ENCODE results near the gene AKR1A1. TPM values are rescaled to one million over a fixed set of nuclear protein-coding genes. Genes with fewer than 3 reads are reported as not detected.

The AKR1A1 gene
- total RNA-seq, 1 experiment from 2014 or later, result 142 TPM

- intact Hi-C loops (cut with micrococcal nuclease; ENCODE audit: unreplicated experiment), result no loop called here
- POLR2A ChIA-PET, result no interaction called here
- CTCF ChIA-PET, result no interaction called here
These were observed 6.1 kb upstream of the AKR1A1 start for GRCh38 chr1:45544530-45544929.

DNA sequence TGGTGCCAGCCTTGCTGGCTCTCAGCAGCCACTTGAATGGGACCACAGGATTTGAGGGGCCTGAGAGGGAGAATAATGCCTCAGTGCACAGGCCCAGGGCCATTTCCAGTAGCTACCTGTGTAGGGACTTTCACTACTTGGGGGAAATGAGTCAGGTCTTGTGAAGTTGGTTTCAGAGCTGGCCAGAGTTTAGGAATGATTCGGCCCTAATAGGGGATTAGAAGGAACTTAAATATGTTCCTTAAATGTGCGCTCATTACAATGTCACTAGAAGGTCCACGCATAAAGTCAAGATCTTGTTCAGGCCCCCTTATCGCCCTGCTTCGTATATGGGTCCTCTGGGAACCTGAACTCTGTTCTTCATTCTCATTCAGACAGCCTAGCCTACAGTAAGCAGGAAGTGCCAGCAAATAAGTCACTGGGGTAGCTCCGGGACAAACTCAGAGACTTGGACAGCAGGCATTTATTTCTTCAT, 5.6 kb upstream of the AKR1A1 start:
- ATAC-seq, result 0 out of 2 replicates have a peak, but pooled peaks have one; percentile 52
- H3K9me3 ChIP-seq (ENCODE audit: control insufficient read depth, insufficient read depth, low read depth, low read length), result no peaks in the 10 kb centered on the region
- in situ Hi-C loops (cut with HindIII; ENCODE audit: low pct_unique_long_range_greater_than_20kb, low sequenced_read_pairs), result no loop called here
- H3K4me3 ChIP-seq (ENCODE audit: low read depth in 2 of 2, low read length in 2 of 2), result no peak overlapping the region
- intact Hi-C loops (cut with micrococcal nuclease; ENCODE audit: unreplicated experiment), result no loop called here
- TF ChIP-seq POLR2AphosphoS5 (IDR thresholded peaks at IDR 0.05; ENCODE audit: low read depth, low read length), result no peak
- TF ChIP-seq TCF7L2 (IDR thresholded peaks at IDR 0.05; ENCODE audit: low read depth, low read length), result no peak
- TF ChIP-seq, protein P1, sequence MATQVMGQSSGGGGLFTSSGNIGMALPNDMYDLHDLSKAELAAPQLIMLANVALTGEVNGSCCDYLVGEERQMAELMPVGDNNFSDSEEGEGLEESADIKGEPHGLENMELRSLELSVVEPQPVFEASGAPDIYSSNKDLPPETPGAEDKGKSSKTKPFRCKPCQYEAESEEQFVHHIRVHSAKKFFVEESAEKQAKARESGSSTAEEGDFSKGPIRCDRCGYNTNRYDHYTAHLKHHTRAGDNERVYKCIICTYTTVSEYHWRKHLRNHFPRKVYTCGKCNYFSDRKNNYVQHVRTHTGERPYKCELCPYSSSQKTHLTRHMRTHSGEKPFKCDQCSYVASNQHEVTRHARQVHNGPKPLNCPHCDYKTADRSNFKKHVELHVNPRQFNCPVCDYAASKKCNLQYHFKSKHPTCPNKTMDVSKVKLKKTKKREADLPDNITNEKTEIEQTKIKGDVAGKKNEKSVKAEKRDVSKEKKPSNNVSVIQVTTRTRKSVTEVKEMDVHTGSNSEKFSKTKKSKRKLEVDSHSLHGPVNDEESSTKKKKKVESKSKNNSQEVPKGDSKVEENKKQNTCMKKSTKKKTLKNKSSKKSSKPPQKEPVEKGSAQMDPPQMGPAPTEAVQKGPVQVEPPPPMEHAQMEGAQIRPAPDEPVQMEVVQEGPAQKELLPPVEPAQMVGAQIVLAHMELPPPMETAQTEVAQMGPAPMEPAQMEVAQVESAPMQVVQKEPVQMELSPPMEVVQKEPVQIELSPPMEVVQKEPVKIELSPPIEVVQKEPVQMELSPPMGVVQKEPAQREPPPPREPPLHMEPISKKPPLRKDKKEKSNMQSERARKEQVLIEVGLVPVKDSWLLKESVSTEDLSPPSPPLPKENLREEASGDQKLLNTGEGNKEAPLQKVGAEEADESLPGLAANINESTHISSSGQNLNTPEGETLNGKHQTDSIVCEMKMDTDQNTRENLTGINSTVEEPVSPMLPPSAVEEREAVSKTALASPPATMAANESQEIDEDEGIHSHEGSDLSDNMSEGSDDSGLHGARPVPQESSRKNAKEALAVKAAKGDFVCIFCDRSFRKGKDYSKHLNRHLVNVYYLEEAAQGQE (IDR thresholded peaks at IDR 0.05; ENCODE audit: insufficient read depth in 1 of 2, low read depth in 2 of 2, low read length in 1 of 2), result no peak
- TF ChIP-seq, protein P2, sequence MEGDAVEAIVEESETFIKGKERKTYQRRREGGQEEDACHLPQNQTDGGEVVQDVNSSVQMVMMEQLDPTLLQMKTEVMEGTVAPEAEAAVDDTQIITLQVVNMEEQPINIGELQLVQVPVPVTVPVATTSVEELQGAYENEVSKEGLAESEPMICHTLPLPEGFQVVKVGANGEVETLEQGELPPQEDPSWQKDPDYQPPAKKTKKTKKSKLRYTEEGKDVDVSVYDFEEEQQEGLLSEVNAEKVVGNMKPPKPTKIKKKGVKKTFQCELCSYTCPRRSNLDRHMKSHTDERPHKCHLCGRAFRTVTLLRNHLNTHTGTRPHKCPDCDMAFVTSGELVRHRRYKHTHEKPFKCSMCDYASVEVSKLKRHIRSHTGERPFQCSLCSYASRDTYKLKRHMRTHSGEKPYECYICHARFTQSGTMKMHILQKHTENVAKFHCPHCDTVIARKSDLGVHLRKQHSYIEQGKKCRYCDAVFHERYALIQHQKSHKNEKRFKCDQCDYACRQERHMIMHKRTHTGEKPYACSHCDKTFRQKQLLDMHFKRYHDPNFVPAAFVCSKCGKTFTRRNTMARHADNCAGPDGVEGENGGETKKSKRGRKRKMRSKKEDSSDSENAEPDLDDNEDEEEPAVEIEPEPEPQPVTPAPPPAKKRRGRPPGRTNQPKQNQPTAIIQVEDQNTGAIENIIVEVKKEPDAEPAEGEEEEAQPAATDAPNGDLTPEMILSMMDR (IDR thresholded peaks at IDR 0.05), result no peak
- no TSS peak for BruUV-seq (replicated peaks)
- H3K36me3 ChIP-seq (ENCODE audit: control insufficient read depth, insufficient read depth, low read length), result no peaks in the 10 kb centered on the region
- peaks cover under 1% of the 10 kb centered on the region for H3K4me1 ChIP-seq (ENCODE audit: control insufficient read depth, insufficient read depth, low read length)
- H3K27me3 ChIP-seq (ENCODE audit: control insufficient read depth, insufficient read depth, low read length), result no peaks in the 10 kb centered on the region
- ChIA-PET CTCF (interaction anchor here (0.6 kb wide), 1 partner anchor 171 kb away, joined by 3 read pairs; no protein-coding TSS in a partner anchor), POLR2A (no interaction called here)
- DNase-seq (ENCODE audit: low read depth, low spot score), result no peak
- H3K27ac ChIP-seq (ENCODE audit: low read length), result no peak overlapping the region

More at GRCh38 chr1:45544530-45544929, 6.1 kb upstream of the AKR1A1 start:
- TF ChIP-seq TCF7L2 (IDR thresholded peaks at IDR 0.05; ENCODE audit: low read depth, low read length), result no peak
- no peak for TF ChIP-seq SIN3A (IDR thresholded peaks at IDR 0.05; ENCODE audit: borderline replicate concordance, insufficient read depth, low read depth, low read length)
- TF ChIP-seq, protein P1 (IDR thresholded peaks at IDR 0.05; ENCODE audit: insufficient read depth in 1 of 2, low read depth in 2 of 2, low read length in 1 of 2), result no peak
- TF ChIP-seq POLR2AphosphoS5 (IDR thresholded peaks at IDR 0.05; ENCODE audit: low read depth, low read length), result no peak
- TF ChIP-seq, protein P2 (IDR thresholded peaks at IDR 0.05), result no peak
- H3K36me3 ChIP-seq (ENCODE audit: control insufficient read depth, insufficient read depth, low read length), result no peaks in the 10 kb centered on the region
- no TSS peak for BruUV-seq (replicated peaks)
- in situ Hi-C loops (cut with HindIII; ENCODE audit: low pct_unique_long_range_greater_than_20kb, low sequenced_read_pairs), result no loop called here
- no peak overlapping the region for H3K4me3 ChIP-seq (ENCODE audit: low read depth in 2 of 2, low read length in 2 of 2)
- no peak for ATAC-seq
- H3K27ac ChIP-seq (ENCODE audit: low read length), result no peak overlapping the region
- no peaks in the 10 kb centered on the region for H3K9me3 ChIP-seq (ENCODE audit: control insufficient read depth, insufficient read depth, low read depth, low read length)
- H3K27me3 ChIP-seq (ENCODE audit: control insufficient read depth, insufficient read depth, low read length), result no peaks in the 10 kb centered on the region
- no peaks in the 10 kb centered on the region for H3K4me1 ChIP-seq (ENCODE audit: control insufficient read depth, insufficient read depth, low read length)
- DNase-seq (ENCODE audit: low read depth, low spot score), result no peak

Measured in Panc1 (cell line).